ENCODE measurements around the gene SFTA2.

GRCh38 chr6:30883685-30884520, 48.1 kb downstream of the SFTA2 start, which contains the start of gene DDR1:
- TF ChIP-seq CTCF (IDR thresholded peaks at IDR 0.05), result no peak
- no peak for TF ChIP-seq POLR2A (IDR thresholded peaks at IDR 0.05)
- no peak for TF ChIP-seq EP300 (IDR thresholded peaks at IDR 0.05)
- TF ChIP-seq POLR2AphosphoS5 (IDR thresholded peaks at IDR 0.05), result peak in 1 of 4 donors; percentile 10

All from sigmoid colon (tissue), 4 donors.